NCI-H1092 (cell line): ENCODE results near the gene FBXL14.
A peak's percentile ranks its signal among the peaks of the same experiment; 100 is the strongest.

Experiments
- DNase-seq: peaks from one replicate; lab custom pipeline; 2025; lab: John Stamatoyannopoulos, UW

Gene FBXL14

GRCh38 chr12:1594261-1595025, at the start of gene FBXL14:
Gene FBXL14, minus strand, starts transcription at chr12:1594581. Its CDS starts 515 bp downstream, at chr12:1594066.
- DNase-seq: peak; percentile 92

- peak; percentile 54 for DNase-seq
These were observed 49.6 kb upstream of the FBXL14 start for GRCh38 chr12:1643905-1644533.

- no peak for DNase-seq
These were observed 48.7 kb upstream of the FBXL14 start for GRCh38 chr12:1643043-1643442.

GRCh38 chr12:1642513-1642912, 48.1 kb upstream of the FBXL14 start:
- DNase-seq: peak; percentile 19

GRCh38 chr12:1640328-1641234, 46.2 kb upstream of the FBXL14 start:
- DNase-seq: no peak

- DNase-seq: no peak
These were observed 45.2 kb upstream of the FBXL14 start for GRCh38 chr12:1639538-1639937.

- DNase-seq: no peak
These were observed 43.8 kb upstream of the FBXL14 start for GRCh38 chr12:1638203-1638602.

- no peak for DNase-seq
These were observed 41.1 kb upstream of the FBXL14 start for GRCh38 chr12:1635301-1636095.

GRCh38 chr12:1634590-1635191, 40.3 kb upstream of the FBXL14 start:
- peak; percentile 68 for DNase-seq

- no peak for DNase-seq
These were observed 39.8 kb upstream of the FBXL14 start for GRCh38 chr12:1634149-1634548.

GRCh38 chr12:1633459-1633858, 39.1 kb upstream of the FBXL14 start:
- no peak for DNase-seq

GRCh38 chr12:1632702-1633101, 38.3 kb upstream of the FBXL14 start:
- no peak for DNase-seq

- DNase-seq: no peak
These were observed 36.6 kb upstream of the FBXL14 start for GRCh38 chr12:1630827-1631591.

GRCh38 chr12:1630133-1630826, 35.9 kb upstream of the FBXL14 start:
- DNase-seq: peak; percentile 60

GRCh38 chr12:1629338-1630132, 35.2 kb upstream of the FBXL14 start:
- DNase-seq: peak; percentile 37

GRCh38 chr12:1628666-1629337, 34.4 kb upstream of the FBXL14 start, which contains the start of gene WNT5B:
Gene WNT5B, plus strand, starts transcription at chr12:1629231. Its CDS starts 2,124 bp downstream, at chr12:1631355.
- no peak for DNase-seq

GRCh38 chr12:1622406-1622805, 28.0 kb upstream of the FBXL14 start:
- no peak for DNase-seq

- no peak for DNase-seq
These were observed 25.7 kb upstream of the FBXL14 start for GRCh38 chr12:1620092-1620491.
